HG03139 (cell line): Measurements from ENCODE around the gene FLNB.

Experiments
- ATAC-seq: cut with Tn5 transposase; IDR thresholded peaks from one replicate; pipeline ENCODE4 v1.9.1; 2021; ENCODE audit not compliant: unreplicated experiment

The FLNB gene

DNA sequence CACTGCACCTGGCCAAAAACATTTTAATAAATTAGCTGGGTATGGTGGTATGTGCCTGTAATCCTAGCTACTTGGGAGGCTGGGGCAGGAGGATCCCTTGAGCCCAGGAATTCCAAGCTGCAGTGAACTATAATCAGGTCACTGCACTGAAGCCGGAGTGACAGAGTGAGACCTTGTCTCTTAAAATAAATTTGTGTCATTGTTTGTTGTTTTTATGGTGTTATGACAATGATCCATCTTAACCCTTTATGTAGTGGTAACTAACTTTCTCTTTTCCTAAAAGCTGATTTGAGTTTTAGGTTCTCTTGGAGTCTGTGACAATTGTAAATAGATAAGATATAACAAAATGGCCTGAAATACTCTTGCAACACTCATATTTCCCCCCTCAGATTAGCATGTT is 20.7 kb downstream of the FLNB start:
- ATAC-seq = no peak

DNA sequence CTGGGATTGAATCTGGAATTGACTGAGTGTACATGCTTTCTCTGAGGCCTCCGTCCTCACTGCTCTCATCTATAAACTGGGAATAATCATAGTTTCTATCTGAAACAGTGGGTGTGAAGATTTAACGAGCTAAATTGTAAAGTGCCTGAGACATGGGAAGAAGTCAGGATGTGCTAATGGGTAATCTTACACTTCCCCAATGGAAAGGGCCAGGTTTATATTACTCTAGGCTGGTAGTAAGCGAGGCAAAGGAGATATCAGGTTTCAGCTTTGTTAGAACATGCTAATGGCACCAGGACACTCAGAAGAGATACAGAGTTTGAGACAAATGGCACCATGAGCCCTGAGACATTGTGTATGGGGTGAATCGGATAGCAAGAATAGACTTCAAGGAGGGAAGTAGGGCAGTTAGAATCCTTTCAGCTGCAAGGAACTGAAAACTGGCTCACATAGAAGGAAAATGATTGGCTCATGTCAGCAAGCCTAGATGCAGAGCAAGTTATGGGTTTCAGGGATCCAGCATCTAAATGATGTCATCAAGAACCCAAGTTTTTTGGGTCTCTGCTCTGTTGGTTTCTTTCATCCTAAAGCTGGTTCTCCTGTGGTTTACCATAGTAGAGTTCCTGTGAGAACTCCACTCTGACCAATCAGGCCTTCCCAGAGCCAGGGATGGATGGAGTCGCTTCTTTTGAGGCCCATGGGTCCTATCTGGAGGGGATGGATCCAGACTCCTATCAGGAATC is 21.8 kb downstream of the FLNB start:
- no peak for ATAC-seq

DNA sequence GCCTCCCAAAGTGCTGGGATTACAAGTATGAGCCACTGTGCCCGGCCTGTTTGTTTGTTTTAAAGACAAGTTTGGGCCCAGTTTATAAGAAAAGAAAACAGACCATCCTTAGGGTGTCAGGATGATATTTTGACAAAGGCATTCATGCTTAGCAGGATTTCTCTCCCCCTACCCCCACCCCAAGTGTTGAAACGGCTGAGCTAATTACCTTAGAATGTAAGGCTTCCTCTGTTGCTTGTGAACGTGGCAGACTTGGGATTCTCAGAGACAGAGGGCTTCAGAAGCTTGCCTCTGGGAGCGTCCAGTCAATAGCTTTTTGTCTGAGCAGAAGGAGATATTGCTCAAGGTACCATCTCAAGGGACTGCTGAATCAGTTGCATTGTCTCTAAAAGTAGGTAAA is 24.0 kb downstream of the FLNB start:
- ATAC-seq = no peak

DNA sequence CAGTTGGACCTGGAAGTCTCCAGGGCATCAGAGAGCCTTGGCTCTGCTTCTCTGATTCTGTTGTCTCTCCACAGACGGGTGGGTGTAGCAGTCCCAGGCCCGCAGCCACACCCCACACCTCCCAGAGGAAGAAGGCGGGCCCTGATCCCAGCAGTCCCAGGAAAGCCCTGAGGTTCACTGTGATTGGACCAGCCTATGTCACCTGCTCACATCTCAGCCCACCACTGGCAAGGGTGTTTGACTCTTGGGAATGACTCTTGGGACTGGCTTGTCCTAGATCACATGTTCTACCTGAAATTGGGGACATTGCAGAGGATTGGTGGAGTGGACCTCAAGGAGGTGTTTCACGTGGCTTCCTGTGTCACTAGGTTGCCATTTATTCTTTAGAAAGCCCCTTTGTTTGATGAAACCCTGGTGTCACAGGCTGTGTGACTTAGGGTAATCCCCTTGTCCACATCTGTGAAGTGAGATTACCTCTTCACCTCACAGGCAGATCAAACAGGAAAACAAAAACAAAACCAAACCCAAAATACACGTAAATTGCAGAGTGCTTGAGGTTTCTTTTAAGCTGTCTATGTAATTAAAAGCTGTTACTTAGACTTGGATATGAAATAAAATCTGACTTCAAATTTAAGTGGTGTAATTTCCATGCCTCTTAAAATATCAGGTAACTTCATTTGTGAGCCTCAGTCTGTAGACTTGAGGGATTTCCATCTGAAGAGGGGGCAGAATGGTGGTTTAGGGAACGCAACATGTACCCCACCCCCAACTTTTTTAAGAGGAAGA is 26.7 kb downstream of the FLNB start:
- peak; percentile 97 for ATAC-seq

DNA sequence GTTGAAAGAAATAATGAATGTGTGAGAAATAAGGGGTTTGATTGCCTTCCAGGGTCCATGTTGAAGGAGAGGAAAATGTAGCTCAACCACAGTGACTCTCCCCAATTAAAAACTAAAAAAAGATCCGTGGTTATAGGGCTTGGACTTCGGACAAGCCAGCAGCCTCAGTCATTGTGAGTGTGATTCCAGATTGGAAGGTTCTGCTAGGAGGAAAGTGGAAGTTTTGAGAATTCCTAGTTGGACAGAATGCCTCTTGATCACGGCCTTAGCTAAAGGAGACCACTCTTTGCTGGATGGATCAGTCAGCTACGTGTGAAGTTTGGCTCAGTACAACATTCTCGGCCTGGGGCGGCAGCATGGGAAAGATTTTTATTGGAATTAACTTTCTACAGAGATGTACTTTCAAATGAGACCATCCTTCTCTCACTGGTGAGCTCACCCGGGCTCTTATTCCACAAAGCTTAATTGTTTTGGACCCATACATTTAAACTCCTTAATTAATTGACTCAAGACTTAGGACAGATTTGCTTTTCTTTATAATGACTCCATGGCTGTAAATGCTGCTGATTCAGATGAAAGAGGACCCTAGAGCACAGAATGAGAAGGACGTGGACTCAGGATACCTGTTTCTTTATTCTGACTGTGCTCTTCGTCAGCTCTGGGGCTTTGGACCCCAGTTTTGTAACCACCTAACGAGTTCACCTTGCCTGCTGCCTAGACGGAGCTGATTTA is 27.5 kb downstream of the FLNB start:
- no peak for ATAC-seq

DNA sequence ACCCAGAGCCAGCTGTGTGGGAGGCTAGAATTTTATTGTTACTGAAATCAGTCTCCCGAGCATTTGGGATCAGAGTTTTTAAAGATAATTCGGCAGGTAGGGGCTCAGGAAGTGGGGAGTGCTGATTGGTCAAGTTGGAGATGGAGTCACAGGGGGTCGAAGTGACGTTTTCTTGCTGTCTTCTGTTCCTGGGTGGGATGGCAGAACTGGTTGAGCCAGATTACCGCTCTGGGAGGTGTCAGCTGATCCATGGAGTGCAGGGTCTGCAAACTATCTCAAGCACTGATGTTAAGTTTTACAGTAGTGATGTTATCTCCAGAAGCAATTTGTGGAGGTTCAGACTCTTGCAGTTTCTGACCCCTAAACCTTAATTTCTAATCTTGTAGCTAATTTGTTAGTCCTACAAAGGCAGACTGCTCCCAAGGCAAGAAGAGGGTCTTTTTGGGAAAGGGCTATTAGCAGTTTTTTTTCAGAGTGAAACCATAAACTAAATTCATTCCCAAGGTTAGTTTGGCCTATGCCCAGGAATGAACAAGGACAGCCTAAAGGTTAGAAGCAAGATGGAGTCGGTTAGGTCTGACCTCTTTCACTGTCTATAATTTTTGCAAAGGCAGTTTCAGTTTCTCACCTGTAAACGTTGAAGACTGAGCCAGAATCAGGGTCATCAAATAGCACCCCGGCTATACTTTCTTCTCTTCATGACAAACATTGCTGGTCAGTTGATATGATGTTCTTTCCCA is 28.2 kb downstream of the FLNB start:
- no peak for ATAC-seq

DNA sequence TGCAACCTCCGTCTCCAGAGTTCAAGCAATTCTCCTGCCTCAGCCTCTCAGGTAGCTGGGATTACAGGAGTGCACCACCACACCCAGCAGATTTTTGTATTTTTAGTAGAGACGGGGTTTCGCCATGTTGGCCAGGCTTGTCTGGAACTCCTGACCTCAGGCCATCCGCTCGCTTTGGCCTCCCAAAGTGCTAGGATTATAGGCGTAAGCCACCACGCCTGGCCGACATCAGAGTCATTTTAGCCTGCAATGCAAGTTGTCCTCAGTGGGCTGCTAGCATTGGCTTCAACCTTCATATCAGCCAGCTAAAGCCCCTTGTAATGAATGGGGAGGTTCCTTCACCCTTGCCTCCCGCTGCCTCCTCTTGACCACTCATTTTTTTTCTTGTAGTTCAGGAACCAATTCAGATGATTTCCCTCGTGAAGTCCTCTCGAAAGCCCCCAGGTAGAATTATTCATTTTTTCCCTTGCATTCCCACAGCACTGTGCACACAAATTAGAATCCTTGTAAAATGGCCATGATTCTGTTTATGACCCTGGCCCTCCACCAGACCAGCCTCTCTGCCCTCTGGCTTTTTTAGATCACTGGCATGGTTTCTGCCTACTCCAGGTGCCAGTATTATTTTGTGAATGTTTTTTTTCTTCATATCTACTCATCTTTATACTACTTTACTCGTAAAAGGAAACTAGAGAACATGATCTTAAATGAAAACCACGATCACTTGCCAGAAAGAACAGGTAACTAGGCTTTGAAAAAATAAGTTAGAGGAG is 29.1 kb downstream of the FLNB start:
- no peak for ATAC-seq

DNA sequence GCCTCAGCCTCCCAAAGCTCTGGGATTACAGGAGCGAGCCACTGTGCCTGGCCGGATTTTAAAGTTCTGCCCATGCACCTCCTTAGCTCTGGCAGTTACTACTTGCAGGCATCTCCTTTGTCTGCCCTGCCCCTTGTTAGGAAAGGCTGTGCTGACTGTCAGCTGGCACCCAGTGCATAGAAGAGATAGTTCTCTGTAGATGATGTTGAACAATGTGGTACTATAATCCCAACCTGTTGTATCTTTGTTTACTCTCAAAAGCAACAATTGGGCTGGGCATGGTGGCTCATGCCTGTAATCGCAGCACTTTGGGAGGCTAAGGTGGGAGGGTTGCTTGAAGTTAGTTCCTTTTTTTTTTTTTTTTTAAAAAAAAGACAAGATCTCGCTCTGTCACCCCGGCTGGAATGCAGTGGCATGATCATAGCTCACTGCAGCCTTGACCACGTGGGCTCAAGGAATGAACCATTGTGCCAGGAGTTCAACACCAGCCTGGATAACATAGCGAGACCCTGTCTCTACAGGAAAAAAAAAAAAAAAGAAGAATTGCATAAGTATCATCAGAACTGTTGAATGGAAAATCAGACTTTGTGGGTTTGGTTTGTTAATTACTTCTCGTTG is 30.6 kb downstream of the FLNB start:
- no peak for ATAC-seq

DNA sequence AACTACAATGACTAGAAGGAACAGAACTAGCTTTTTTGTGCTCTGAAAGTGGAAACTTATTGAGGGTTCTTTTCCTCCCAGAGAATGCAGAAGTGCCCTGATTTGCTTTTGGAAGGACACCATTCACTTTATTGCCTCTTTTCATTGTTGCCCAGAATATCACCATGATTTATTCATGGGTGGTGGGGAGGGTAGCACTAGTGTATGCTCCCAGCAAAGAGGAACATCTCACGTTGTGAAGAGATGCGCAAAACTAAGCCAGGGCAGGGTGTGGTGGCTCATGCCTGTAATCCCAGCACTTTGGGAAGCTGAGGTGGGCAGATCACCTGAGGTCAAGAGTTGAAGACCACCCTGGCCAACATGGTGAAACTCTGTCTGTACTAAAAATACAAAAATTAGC is 31.4 kb downstream of the FLNB start:
- no peak for ATAC-seq

DNA sequence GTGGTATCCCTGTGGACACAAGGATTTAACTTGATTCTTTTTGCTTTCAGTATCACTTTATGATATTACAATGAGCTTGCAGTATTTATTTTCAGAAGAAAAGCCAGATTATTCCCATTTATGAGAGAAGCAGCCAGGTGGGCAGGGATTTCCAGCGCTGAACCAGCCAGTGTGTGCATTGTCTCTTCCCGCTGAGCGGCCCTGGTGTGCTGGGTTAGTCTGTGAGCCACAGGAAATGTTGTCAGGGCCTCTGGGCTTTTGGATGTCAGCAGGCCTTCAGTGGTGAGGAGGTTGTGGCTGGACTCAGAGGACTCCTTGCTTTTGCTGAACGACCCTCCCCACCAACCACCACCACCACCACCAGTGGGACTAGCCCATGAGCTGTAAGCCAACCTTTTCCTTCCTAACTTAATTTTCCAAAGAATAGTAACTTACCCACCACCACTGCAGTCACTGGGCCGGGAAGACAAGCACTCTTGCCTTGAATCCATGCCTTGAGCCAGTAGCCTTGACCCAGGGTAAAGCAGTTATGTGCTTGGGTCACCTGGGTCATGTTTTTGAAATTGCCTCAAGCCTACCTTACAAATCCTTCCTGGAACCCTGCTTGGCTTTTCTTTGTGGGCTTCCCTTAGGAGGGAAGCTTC is 33.1 kb downstream of the FLNB start:
- ATAC-seq = peak; percentile 16

DNA sequence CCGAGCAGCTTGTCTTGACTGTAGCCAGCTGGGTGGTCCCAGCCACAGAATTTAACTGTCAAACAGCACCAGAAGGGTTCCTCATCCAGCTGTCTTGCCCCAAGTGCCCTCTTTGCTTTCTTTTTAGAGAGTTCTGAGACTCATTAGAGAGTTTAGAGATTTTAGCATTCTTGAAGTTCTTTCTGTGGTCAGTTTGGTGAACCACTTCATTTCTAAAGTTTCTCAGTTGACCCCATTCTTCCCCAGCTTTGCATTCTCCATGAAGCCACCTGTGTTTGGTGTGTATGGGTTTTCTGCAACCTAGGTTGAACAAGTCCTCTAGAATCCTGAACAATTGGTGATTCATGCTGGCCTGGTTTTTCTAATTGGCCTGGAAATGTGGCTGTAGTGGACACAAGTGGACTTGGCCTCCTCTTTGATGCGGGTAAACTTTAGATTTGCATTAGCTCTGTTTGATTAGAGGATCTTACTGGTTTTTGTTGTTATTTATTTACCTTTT is 33.7 kb downstream of the FLNB start:
- ATAC-seq = peak; percentile 76

DNA sequence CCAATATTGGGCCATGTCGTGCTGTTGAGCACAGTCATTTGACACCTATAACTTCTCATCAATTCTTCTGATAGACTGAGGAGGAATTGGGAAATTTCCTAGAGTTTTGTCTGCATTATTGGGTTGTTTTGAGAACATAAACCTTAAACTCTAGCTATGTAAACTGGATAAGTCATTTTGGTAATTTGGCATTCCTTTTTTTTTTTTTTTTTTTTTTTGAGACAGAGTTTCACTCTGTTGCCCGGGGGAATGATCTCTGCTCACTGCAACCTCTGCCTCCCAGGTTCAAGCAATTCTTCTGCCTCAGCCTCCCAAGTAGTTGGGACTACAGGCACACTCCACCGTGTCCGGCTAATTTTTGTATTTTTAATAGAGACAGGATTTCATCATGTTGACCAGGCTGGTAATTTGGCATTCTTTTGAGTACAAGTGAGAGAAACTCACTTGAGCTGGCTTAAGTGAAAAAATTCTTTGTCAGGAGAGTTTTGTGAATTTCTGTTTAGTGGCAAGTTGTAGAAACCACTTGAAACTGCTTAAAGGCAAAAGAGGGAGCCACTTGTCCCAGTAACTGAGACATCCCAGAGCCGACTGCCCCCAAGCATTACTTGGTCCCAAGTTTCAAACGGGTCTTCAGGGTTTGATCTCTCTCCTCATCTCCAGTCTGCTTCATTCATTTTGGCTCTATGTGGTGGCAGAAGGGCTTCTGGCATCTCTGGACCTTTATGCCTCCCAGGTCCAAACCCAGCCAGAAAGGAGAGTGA is 34.9 kb downstream of the FLNB start:
- no peak for ATAC-seq

DNA sequence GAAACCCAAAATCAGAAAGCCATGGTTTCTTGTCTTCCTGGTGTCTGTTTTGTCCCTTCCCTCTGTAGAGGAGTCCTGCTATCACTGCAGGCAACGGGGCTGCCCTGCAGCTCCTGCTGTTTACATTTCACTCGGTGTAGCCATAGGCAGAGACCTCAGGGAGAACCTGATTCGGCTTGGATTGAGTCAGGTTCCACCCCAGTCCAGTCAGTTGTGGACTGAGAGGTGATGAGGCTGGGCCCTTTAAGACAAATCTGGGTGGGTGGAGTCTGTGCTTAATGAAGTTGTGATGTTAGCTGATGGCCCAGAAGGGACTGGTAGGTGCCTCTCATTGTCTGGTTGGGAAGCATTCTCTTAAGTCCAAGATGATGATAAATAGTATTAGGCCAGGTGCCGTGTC is 35.7 kb downstream of the FLNB start:
- no peak for ATAC-seq

DNA sequence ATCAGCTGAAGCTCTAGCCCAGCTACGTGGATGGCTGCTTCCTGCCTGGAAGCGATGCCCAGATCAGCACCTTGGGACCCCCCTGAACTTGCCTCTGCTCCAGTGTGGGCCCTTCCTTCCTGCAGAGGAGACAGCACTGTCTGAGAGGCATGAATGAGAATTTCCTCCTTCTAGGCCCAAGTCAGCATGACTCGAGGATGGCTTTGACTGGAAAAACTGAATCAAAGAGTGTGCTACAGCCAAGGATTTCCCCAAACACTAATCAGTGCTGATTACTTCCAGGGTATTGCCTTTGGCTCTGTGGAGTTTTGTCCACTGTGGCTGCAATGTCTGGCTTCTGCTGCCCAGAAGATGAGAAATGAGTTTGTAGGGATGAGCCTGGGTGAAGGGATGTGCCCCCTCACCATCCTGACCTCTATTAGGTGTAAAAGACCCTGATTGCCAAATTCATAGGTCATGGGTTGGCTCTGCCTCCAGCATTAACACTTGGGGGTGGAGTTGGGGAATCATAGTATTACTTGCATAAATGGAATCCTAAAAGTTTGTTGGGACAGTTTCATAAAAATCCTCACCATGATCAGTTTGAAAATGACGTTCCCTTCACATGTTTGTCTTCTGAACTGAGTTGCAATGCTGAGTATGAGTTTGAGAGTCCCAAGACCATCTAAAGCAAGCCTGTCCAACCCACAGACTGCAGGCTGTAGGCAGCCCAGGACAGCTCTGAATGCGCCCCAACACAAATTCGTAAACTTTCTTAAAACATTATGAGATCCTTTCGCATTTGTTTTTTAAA is 36.7 kb downstream of the FLNB start:
- ATAC-seq = no peak

DNA sequence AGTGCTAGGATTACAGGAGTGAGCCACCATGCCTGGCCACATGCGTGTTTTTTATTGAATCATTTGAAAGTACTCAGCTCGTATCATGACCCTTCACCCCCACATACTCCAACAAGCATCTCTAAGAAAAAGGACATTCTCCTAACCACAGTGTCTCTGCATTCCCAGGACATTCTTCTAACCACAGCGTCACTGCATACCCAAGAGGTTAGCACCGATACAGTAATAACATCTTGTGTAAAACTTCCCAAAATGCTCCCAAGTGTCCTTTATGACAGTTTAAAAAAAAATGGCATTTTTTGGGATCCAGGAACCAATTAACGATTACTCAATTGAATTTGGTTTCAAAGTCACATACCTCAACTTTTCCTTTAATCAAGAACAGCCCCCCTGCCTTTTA is 39.6 kb downstream of the FLNB start:
- no peak for ATAC-seq

DNA sequence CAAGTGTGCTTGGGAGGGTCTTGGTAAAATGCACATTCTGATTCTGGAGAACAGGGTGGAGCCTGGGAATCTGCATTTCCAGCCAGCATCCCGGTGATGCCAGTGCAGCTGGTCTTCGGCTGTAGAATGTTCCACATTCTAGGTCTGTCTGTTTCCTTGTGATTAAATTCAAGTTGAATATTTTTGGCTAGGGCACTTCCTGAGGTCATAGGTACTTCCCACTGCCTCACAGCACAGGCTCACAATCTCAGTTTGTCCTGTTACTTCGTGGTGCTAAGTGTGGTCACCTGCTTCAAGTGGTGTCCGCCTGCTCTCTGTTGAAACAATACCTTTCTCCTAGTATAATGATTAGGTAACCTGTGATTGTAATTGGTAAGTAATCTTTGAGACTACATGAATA is 40.1 kb downstream of the FLNB start:
- ATAC-seq = no peak

DNA sequence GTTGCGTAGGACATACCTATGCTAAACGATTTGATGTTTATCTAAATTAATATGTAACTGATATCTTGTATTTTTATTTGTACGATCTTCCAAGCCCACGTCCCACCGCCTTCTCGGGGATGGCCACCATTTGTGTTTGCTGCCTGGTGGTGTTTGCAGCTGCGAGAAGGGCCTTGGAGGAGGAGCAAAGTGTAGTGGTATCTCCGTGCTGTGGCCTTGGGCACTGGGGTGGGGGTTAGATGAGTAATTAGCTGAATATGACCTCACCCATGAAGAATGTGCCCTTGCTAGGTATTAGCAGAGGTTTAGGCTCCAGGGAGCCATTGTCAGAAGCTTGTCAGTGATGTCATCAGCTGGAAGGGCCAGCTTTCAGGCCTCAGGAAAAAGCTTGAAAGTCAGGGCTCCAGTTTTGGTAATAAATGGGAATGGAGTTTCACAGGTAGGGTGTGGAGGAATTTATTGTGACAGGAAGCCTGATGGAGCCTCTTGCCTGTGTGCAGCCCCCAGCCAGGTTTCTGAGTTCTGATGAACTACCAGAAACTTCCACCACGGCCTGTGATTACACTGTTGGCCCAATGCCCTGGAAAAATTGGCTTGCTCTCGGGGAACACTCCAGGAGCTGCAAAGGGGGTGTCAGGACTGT is 41.0 kb downstream of the FLNB start:
- no peak for ATAC-seq
